Hepatocyte (in vitro differentiated cells): ENCODE results near the gene SMPX. TPM values are rescaled to one million over a fixed set of nuclear protein-coding genes. Genes with fewer than 3 reads are reported as not detected.

Source experiments
- DNase-seq: peaks from one replicate; pipeline ENCODE4 v3.0.0-alpha.2; 2016; ENCODE audit warnings: low spot score
- H2AFZ ChIP-seq: fragments of 200-600 bp; sonication (generic); 2 replicates; pipeline ENCODE4 v1.6.0; 2016; ENCODE audit warnings: antibody characterized with exemption, mild to moderate bottlenecking
- H3K27ac ChIP-seq: fragments of 200-600 bp; sonication (generic); 2 replicates; pipeline ENCODE4 v1.5.1; 2016; ENCODE audit warnings: mild to moderate bottlenecking
- H3K27me3 ChIP-seq: fragments of 200-600 bp; sonication (generic); 2 replicates; pipeline ENCODE4 v1.6.1; 2016
- H3K36me3 ChIP-seq: fragments of 200-600 bp; sonication (generic); replicated peaks from 2 replicates; pipeline ENCODE4 v1.5.1; 2016; ENCODE audit warnings: low read depth; ENCODE audit not compliant: insufficient read depth
- H3K4me1 ChIP-seq: fragments of 200-600 bp; sonication (generic); 2 replicates; pipeline ENCODE4 v1.5.1; 2016; ENCODE audit warnings: mild to moderate bottlenecking, moderate library complexity; ENCODE audit not compliant: insufficient read depth
- H3K4me2 ChIP-seq: fragments of 200-600 bp; sonication (generic); 2 replicates; pipeline ENCODE4 v1.6.0; 2016
- H3K4me3 ChIP-seq: fragments of 200-600 bp; sonication (generic); 2 replicates; pipeline ENCODE4 v1.5.1; 2016; ENCODE audit warnings: mild to moderate bottlenecking
- H3K79me2 ChIP-seq: fragments of 200-600 bp; sonication (generic); 2 replicates; pipeline ENCODE4 v1.6.0; 2017; ENCODE audit warnings: mild to moderate bottlenecking
- H3K9me2 ChIP-seq: fragments of 200-600 bp; sonication (generic); replicated peaks from 2 replicates; pipeline ENCODE4 v1.6.0; 2017; ENCODE audit warnings: mild to moderate bottlenecking; ENCODE audit not compliant: insufficient read depth
- H3K9me3 ChIP-seq: fragments of 200-600 bp; sonication (generic); 2 replicates; pipeline ENCODE4 v1.5.1; 2016; ENCODE audit warnings: low read depth, mild to moderate bottlenecking
- H4K20me1 ChIP-seq: fragments of 200-600 bp; sonication (generic); 2 replicates; pipeline ENCODE4 v1.6.0; 2016; ENCODE audit warnings: mild to moderate bottlenecking; ENCODE audit not compliant: insufficient read depth, poor library complexity, severe bottlenecking
- EZH2 ChIP-seq: fragments of 200-600 bp; sonication (generic); IDR thresholded peaks from 2 replicates; pipeline ENCODE4 v1.6.1; 2016; ENCODE audit warnings: antibody characterized with exemption, mild to moderate bottlenecking, borderline replicate concordance
- EZH2phosphoT487 ChIP-seq: fragments of 200-600 bp; sonication (generic); IDR thresholded peaks from one replicate; pipeline ENCODE4 v1.6.1; 2018; ENCODE audit warnings: antibody characterized with exemption, mild to moderate bottlenecking, low read depth, moderate library complexity; ENCODE audit not compliant: unreplicated experiment, severe bottlenecking
- WGBS: methylation state at CpG from one replicate; pipeline ENCODE4 v1.1.6; 2016; ENCODE audit warnings: low lambda C conversion rate; ENCODE audit errors: missing lambda C conversion rate; 5-methylcytosine and 5-hydroxymethylcytosine counted together
- polyA plus RNA-seq: library from polyadenylated mRNA; unstranded; fragments of >200 nt; fragmentation: Nextera tagmentation; extraction: Ambion mirVana; gene quantifications from 2 replicates; pipeline ENCODE4 v1.2.1, GENCODE V29; 2016
- total RNA-seq: library from RNA; depleted of rRNA; stranded (reverse); fragments of >200 nt; gene quantifications from 2 replicates; pipeline ENCODE4 v1.2.3, GENCODE V29; 2014
- TF ChIP-seq, protein P1 (sequence below): fragments of 200-600 bp; sonication (generic); IDR thresholded peaks from 2 replicates; pipeline ENCODE4 v1.5.1; 2016; ENCODE audit warnings: antibody characterized with exemption, mild to moderate bottlenecking; ENCODE audit not compliant: poor library complexity

Gene SMPX
- total and polyA plus RNA-seq, 2 experiments from 2014 or later, result 1.4 to 3.0 TPM

DNA sequence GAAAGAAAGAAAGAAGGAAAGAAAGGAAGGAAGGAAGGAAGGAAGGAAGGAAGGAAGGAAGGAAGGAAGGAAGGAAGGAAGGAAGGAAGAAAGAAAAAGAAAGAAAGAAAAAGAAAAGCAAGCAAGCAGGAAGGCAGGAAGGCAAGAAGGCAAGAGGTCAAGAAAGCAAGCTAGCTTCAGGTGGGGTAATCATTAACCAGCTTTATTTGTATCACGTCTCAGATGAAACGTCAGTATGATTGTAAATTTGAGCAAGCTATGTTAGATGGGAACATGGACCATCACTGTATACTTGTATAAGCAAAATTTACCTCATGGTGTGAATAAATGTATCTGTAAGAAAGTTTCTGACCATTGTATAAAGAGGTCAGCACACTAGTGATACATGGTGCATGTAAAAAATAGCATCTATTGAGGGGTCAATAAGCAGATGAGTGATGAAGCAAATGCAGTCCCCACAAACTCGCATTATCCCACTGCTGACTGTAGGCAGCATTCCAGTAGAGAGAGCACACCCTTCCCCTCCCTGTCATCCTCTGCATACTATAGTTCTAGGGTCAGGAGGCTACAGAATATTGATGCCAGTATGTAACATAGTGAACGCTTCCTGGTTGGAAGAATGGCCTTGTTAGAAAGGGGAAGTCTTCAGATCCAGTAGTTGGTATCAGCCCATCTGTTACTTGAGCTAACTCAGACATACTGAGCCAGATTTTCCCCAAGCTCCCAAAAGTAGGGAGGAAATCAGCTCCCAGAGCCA lies 83.3 kb downstream of the SMPX start:
- no peak for DNase-seq
- H4K20me1 ChIP-seq, result no peaks in the 10 kb centered on the region
- H3K4me2 ChIP-seq, result no peak overlapping the region
- H3K27me3 ChIP-seq, result no peaks in the 10 kb centered on the region
- no peak overlapping the region for H3K27ac ChIP-seq
- no peaks in the 10 kb centered on the region for H3K9me2 ChIP-seq
- H3K4me3 ChIP-seq, result no peak overlapping the region
- H3K79me2 ChIP-seq, result no peaks in the 10 kb centered on the region
- no peaks in the 10 kb centered on the region for H3K9me3 ChIP-seq
- no peak for TF ChIP-seq EZH2phosphoT487
- no peak for TF ChIP-seq EZH2
- TF ChIP-seq, protein P1, sequence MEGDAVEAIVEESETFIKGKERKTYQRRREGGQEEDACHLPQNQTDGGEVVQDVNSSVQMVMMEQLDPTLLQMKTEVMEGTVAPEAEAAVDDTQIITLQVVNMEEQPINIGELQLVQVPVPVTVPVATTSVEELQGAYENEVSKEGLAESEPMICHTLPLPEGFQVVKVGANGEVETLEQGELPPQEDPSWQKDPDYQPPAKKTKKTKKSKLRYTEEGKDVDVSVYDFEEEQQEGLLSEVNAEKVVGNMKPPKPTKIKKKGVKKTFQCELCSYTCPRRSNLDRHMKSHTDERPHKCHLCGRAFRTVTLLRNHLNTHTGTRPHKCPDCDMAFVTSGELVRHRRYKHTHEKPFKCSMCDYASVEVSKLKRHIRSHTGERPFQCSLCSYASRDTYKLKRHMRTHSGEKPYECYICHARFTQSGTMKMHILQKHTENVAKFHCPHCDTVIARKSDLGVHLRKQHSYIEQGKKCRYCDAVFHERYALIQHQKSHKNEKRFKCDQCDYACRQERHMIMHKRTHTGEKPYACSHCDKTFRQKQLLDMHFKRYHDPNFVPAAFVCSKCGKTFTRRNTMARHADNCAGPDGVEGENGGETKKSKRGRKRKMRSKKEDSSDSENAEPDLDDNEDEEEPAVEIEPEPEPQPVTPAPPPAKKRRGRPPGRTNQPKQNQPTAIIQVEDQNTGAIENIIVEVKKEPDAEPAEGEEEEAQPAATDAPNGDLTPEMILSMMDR, result no peak
- H3K4me1 ChIP-seq, result no peaks in the 10 kb centered on the region
- H3K36me3 ChIP-seq, result no peaks in the 10 kb centered on the region
- H2AFZ ChIP-seq, result no peak overlapping the region
- 85% methylated on average over 4 of the region's 4 CpGs for whole genome bisulfite sequencing

DNA sequence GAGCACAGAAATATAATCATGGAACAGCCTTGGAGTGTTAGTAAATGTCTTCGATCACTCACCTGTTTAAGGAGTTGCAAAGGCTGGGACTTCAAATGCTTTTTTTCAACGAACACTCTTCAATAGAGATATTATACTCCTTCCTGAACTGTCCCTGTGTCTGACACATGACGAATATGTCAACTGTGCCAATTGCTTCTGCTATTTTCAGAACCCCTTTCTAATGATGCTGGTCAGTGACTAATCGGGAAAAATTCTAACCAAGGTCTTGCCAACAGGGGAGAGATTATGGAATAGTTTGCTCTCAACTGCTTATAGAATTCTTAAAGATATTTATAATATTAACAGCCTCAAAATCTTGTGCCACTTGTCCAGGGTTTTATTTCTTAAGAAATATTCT lies 91.2 kb downstream of the SMPX start:
- Histone ChIP-seq H3K27ac (no peak overlapping the region), H3K27me3 (no peaks in the 10 kb centered on the region), H3K36me3 (no peaks in the 10 kb centered on the region), H3K4me3 (no peak overlapping the region), H3K4me2 (no peak overlapping the region), H3K9me3 (no peaks in the 10 kb centered on the region), H3K79me2 (no peaks in the 10 kb centered on the region), H2AFZ (no peak overlapping the region), H3K4me1 (no peaks in the 10 kb centered on the region), H4K20me1 (no peaks in the 10 kb centered on the region), H3K9me2 (no peaks in the 10 kb centered on the region)
- TF ChIP-seq, protein P1, result no peak
- TF ChIP-seq EZH2phosphoT487 (no peak), EZH2 (no peak)
- 69% methylated on average over 4 of the region's 4 CpGs for WGBS
- DNase-seq, result no peak

DNA sequence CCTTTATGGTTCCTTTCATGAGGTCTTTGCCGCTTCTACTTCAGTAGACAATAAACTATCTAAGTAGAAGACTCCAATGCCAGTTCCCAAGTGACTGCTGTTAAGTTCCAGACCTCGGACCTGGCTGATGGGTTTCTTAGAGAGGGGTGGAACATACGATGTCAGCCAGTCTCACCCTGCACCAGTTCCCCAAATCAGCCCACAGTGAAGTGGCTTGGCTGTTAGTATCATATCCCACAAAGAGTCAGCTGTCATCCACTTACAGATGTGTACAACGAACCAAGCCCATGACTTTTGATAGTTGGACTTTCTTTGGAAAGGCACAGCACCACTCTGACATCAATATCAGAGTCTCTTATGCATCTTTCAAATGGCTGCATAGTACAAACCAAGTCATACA lies 91.7 kb downstream of the SMPX start:
- Histone ChIP-seq H3K27ac (no peak overlapping the region), H3K4me3 (no peak overlapping the region), H3K27me3 (no peaks in the 10 kb centered on the region), H4K20me1 (no peaks in the 10 kb centered on the region), H3K79me2 (no peaks in the 10 kb centered on the region), H3K4me2 (no peak overlapping the region), H3K4me1 (no peaks in the 10 kb centered on the region), H3K9me2 (no peaks in the 10 kb centered on the region), H3K9me3 (no peaks in the 10 kb centered on the region), H3K36me3 (no peaks in the 10 kb centered on the region), H2AFZ (no peak overlapping the region)
- no peak for DNase-seq
- 67% methylated on average over 4 of the region's 4 CpGs for WGBS
- no peak for TF ChIP-seq EZH2phosphoT487
- TF ChIP-seq EZH2, result no peak
- TF ChIP-seq, protein P1, result no peak
